PC-3 (cell line): Measurements from ENCODE around the gene REEP1. TPM values are rescaled to one million over a fixed set of nuclear protein-coding genes. Genes with fewer than 3 reads are reported as not detected.
A peak's percentile ranks its signal among the peaks of the same experiment; 100 is the strongest.

Experiments
- ATAC-seq: fragments of 200-7000 bp; cut with Tn5 transposase; 2 replicates; pipeline ENCODE4 v1.9.1; 2020; ENCODE audit warnings: mild to moderate bottlenecking, moderate library complexity
- BruUV-seq: library from RNA; stranded (reverse); fragments of 400-500 nt; replicated peaks from 2 replicates; lab custom pipeline; 2021; lab: Mats Ljungman, UMichigan
- CTCF ChIA-PET: fragments of 300-600 bp; sonication (Branson Sonifier 250); formaldehyde crosslinking; loops from one replicate; lab custom pipeline; 2022; ENCODE audit warnings: antibody characterized with exemption; lab: Charles Lee
- POLR2A ChIA-PET: fragments of 300-600 bp; sonication (Branson Sonifier 250); formaldehyde crosslinking; loops from one replicate; lab custom pipeline; 2022; ENCODE audit warnings: antibody characterized with exemption; ENCODE audit not compliant: unreplicated experiment; lab: Charles Lee
- DNase-seq: peaks from one replicate; pipeline ENCODE4 v3.0.0-alpha.2; 2015
- H2AFZ ChIP-seq: fragments of 300-600 bp; sonication (generic); 2 replicates; pipeline ENCODE4 v1.6.0; 2016; ENCODE audit warnings: antibody characterized with exemption, low read length
- H3F3A ChIP-seq: fragments of 300-600 bp; sonication (generic); one replicate; pipeline ENCODE4 v1.6.0; 2017; ENCODE audit warnings: antibody characterized with exemption, low read length, control low read depth, mild to moderate bottlenecking; ENCODE audit not compliant: unreplicated experiment
- H3K27ac ChIP-seq: fragments of 300-600 bp; sonication (generic); 2 replicates; pipeline ENCODE4 v1.5.1; 2016; ENCODE audit warnings: mild to moderate bottlenecking, low read length
- H3K27me3 ChIP-seq: fragments of 300-600 bp; sonication (generic); 2 replicates; pipeline ENCODE4 v1.6.1; 2016; ENCODE audit warnings: low read length, mixed read lengths
- H3K36me3 ChIP-seq: fragments of 300-600 bp; sonication (generic); 2 replicates; pipeline ENCODE4 v1.6.1; 2016; ENCODE audit warnings: low read depth, mixed run types, low read length, mixed read lengths
- H3K4me1 ChIP-seq: fragments of 300-600 bp; sonication (generic); 2 replicates; pipeline ENCODE4 v1.5.1; 2016; ENCODE audit warnings: low read length; ENCODE audit not compliant: insufficient read depth
- H3K4me2 ChIP-seq: fragments of 300-600 bp; sonication (generic); 2 replicates; pipeline ENCODE4 v1.6.0; 2016; ENCODE audit warnings: low read length
- H3K4me3 ChIP-seq: fragments of 300-600 bp; sonication (generic); 2 replicates; pipeline ENCODE4 v1.5.1; 2016; ENCODE audit warnings: mild to moderate bottlenecking, low read length, mixed read lengths
- H3K79me2 ChIP-seq: fragments of 300-600 bp; sonication (generic); 2 replicates; pipeline ENCODE4 v1.6.1; 2017; ENCODE audit warnings: low read length, mixed read lengths
- H3K9ac ChIP-seq: fragments of 300-600 bp; sonication (generic); 2 replicates; pipeline ENCODE4 v1.6.0; 2016; ENCODE audit warnings: mild to moderate bottlenecking, low read length
- H3K9me2 ChIP-seq: fragments of 300-600 bp; sonication (generic); replicated peaks from 2 replicates; pipeline ENCODE4 v1.6.1; 2016; ENCODE audit warnings: mixed run types, low read length, mixed read lengths
- H3K9me3 ChIP-seq: fragments of 300-600 bp; sonication (generic); 2 replicates; pipeline ENCODE4 v1.6.1; 2016; ENCODE audit warnings: low read length, mixed read lengths
- H4K20me1 ChIP-seq: fragments of 300-600 bp; sonication (generic); 2 replicates; pipeline ENCODE4 v1.6.1; 2016; ENCODE audit warnings: low read length, mixed read lengths
- EZH2phosphoT487 ChIP-seq: fragments of 300-600 bp; sonication (generic); IDR thresholded peaks from 2 replicates; pipeline ENCODE4 v1.6.1; 2018; ENCODE audit warnings: mild to moderate bottlenecking, antibody characterized with exemption, low read length, borderline replicate concordance
- intact Hi-C: fragments of 100-400 bp; cut with micrococcal nuclease; formaldehyde crosslinking; loops from 2 replicates; pipeline ENCODE4 v1.9.0; 2023
- total RNA-seq: library from RNA; depleted of rRNA; stranded (reverse); fragments of >200 nt; gene quantifications from 2 replicates; pipeline ENCODE4 v1.2.3, GENCODE V29; 2014
- TF ChIP-seq, protein P1 (sequence below): fragments of 300-600 bp; sonication (generic); conservative IDR thresholded peaks from 2 replicates; pipeline ENCODE4 v1.5.1; 2017; ENCODE audit warnings: antibody characterized with exemption, low read depth, mild to moderate bottlenecking, low read length

The REEP1 gene
- total RNA-seq, 1 experiment from 2014 or later = not detected

DNA sequence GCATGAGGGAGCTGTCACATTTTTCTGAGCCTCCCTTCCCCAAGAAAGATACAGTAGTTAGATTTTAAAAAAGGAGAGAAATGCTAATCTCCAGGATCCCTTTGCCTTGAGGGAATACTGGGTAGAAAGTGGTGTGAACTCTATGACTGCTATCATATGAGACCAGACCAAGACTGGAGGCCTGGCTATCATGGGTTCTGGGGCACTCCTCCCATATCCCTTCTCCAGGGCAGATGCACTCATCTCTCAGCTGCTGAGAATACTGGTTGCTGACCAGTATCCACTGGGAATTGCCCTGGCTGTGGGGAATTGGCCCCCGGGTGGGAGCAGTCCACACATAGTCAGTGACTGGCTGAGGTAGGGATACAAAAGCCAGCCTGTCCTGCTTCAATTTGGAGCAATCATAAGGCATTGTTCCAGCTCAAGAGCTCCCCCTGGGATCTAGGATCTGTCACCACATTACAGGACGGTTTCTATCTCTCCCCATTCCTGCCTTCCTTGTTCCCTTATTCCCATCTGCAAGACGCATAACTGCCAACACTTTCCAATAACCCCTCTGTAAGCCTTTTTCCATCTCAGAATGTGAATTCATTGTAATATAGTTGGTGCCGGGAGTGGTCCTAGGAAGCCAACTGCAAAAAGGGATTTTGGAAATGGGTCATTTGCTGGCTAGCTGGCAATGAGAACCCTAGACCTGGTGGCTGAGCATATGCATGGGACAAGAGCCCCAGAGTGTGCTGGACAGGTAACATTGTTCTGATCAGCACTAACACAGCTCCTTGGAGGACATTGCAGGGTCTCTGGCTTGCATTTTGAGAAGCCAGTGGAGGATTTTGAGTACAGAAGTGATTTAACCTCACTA lies 35.4 kb upstream of the REEP1 start:
- Histone ChIP-seq H3K9ac (no peak overlapping the region), H3F3A (no peaks in the 10 kb centered on the region), H3K79me2 (no peaks in the 10 kb centered on the region), H3K4me2 (no peak overlapping the region), H2AFZ (no peak overlapping the region), H3K36me3 (no peaks in the 10 kb centered on the region), H3K9me2 (peaks cover 4% of the 10 kb centered on the region; the same call in 1 of the 2 replicates), H3K27ac (no peak overlapping the region), H3K27me3 (no peaks in the 10 kb centered on the region), H3K4me3 (no peak overlapping the region), H3K4me1 (no peaks in the 10 kb centered on the region), H3K9me3 (no peaks in the 10 kb centered on the region), H4K20me1 (no peaks in the 10 kb centered on the region)
- DNase-seq (peak; percentile 69), ATAC-seq (peak; percentile 90)
- ChIA-PET CTCF (interaction anchor here (1.0 to 1.2 kb wide), 2 partner anchors 152 to 160 kb away, joined by 3 to 5 read pairs; no protein-coding TSS in a partner anchor), POLR2A (no interaction called here)
- no peak for TF ChIP-seq EZH2phosphoT487
- TF ChIP-seq, protein P1, sequence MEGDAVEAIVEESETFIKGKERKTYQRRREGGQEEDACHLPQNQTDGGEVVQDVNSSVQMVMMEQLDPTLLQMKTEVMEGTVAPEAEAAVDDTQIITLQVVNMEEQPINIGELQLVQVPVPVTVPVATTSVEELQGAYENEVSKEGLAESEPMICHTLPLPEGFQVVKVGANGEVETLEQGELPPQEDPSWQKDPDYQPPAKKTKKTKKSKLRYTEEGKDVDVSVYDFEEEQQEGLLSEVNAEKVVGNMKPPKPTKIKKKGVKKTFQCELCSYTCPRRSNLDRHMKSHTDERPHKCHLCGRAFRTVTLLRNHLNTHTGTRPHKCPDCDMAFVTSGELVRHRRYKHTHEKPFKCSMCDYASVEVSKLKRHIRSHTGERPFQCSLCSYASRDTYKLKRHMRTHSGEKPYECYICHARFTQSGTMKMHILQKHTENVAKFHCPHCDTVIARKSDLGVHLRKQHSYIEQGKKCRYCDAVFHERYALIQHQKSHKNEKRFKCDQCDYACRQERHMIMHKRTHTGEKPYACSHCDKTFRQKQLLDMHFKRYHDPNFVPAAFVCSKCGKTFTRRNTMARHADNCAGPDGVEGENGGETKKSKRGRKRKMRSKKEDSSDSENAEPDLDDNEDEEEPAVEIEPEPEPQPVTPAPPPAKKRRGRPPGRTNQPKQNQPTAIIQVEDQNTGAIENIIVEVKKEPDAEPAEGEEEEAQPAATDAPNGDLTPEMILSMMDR = peak; percentile 76
- intact Hi-C loops = loop anchor here (5.0 to 10.0 kb wide), 2 partner anchors 151 to 228 kb away; no protein-coding TSS in a partner anchor
- BruUV-seq = no TSS peak

DNA sequence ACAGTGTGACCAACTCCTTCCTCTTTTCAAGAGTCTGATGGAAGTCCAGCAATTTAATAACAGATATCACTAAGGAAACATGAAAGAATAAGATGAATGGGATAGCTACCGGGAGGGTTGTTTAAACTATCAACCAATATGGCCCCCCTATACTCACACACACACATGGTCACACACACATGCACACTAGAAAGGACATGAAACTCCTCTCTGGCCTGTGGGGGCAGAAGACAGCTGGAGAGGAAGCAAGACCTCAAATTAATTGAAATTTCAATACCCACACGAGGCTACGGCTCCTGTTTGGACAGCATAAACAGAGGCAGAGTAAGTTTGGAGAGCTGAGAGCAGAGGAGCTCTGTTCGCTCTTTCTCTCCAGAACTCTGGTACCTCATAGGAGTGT lies 34.7 kb upstream of the REEP1 start:
- POLR2A ChIA-PET = no interaction called here
- intact Hi-C loops = loop anchor here (5.0 to 10.0 kb wide), 2 partner anchors 150 to 227 kb away; no protein-coding TSS in a partner anchor

More for the DNA sequence above, 34.7 kb upstream of the REEP1 start:
- TF ChIP-seq, protein P1 = no peak
- no peak for TF ChIP-seq EZH2phosphoT487
- Histone ChIP-seq H3K4me1 (no peaks in the 10 kb centered on the region), H3K4me2 (no peak overlapping the region), H3K9me3 (no peaks in the 10 kb centered on the region), H3K9ac (no peak overlapping the region), H3K27me3 (no peaks in the 10 kb centered on the region), H4K20me1 (no peaks in the 10 kb centered on the region), H3K4me3 (no peak overlapping the region), H3K79me2 (no peaks in the 10 kb centered on the region), H3F3A (no peaks in the 10 kb centered on the region), H2AFZ (no peak overlapping the region), H3K9me2 (peaks cover 3% of the 10 kb centered on the region; the same call in 1 of the 2 replicates), H3K27ac (no peak overlapping the region), H3K36me3 (no peaks in the 10 kb centered on the region)
- no TSS peak for BruUV-seq
- DNase-seq (no peak), ATAC-seq (no peak)
- CTCF ChIA-PET = interaction anchor here (0.6 kb wide), 1 partner anchor 95 kb away, joined by 3 read pairs; no protein-coding TSS in a partner anchor
